Upper lobe of right lung (tissue), 1 donor: ENCODE data around the gene GHR. TPM values are rescaled to one million over a fixed set of nuclear protein-coding genes. Genes with fewer than 3 reads are reported as not detected.
"Not testable (repeated sequence)": the region's sequence is repeated elsewhere in the genome, so short reads cannot be mapped to it uniquely, and the experiment has no call there.

ENCODE experiments used
- ATAC-seq: fragments of 200-7000 bp; cut with Tn5 transposase; one replicate; pipeline ENCODE4 v1.9.1; 2020; ENCODE audit warnings: mild to moderate bottlenecking, moderate library complexity
- DNase-seq: peaks from one replicate; pipeline ENCODE4 v3.0.0-alpha.2; 2020
- H3K27ac ChIP-seq: fragments of 200-600 bp; one replicate; pipeline ENCODE4 v1.8.0; 2022
- H3K27me3 ChIP-seq: fragments of 200-600 bp; one replicate; pipeline ENCODE4 v1.8.0; 2022; ENCODE audit warnings: mild to moderate bottlenecking
- H3K36me3 ChIP-seq: fragments of 200-600 bp; one replicate; pipeline ENCODE4 v1.8.0; 2022
- H3K4me1 ChIP-seq: fragments of 200-600 bp; one replicate; pipeline ENCODE4 v1.8.0; 2022
- H3K4me3 ChIP-seq: fragments of 200-600 bp; one replicate; pipeline ENCODE4 v1.8.0; 2022; ENCODE audit warnings: mild to moderate bottlenecking
- H3K9me3 ChIP-seq: fragments of 200-600 bp; one replicate; pipeline ENCODE4 v1.8.0; 2022
- intact Hi-C: fragments of 100-400 bp; cut with DNase I; formaldehyde crosslinking; loops from one replicate; pipeline ENCODE4 v1.11.0; 2022
- total RNA-seq: library from RNA; stranded (reverse); fragmentation: NEBNext Ultra II Directional; extraction: Animal tissue kit (Norgen Biotek cat#: 25700); gene quantifications from one replicate; pipeline ENCODE4 v1.2.1, GENCODE V29; 2021
- TF ChIP-seq, protein P1 (sequence below): fragments of 200-600 bp; IDR thresholded peaks from one replicate; pipeline ENCODE4 v1.8.0; 2022; ENCODE audit warnings: antibody characterized with exemption
- donor health status: DM: no; HTN: yes; CAD: no; lungs with severe emphysema.

Gene GHR
- total RNA-seq, 1 donor from 2014 or later, result 6.6 TPM

DNA sequence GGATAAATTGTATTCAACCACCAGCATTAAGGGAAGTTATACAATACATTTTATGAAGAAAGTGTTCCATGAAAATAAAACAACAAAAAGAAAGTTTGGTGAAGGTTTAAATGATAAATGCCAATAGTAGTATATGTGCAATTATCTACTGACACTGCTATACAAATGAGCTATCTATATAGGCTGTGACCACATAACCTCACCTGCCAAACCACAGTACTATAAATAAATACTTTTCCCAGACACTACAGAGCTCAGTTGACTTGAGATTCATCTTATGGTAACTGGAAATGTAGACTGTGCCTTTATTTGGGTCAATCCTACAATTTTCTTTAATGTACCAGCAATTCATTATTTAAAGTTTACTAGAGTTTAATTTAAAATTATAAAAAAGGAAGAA is 252.4 kb downstream of the GHR start:
- no peaks in the 10 kb centered on the region for H3K27me3 ChIP-seq
- H3K27ac ChIP-seq, result no peak overlapping the region
- no peak for ATAC-seq
- no peaks in the 10 kb centered on the region for H3K9me3 ChIP-seq
- H3K4me1 ChIP-seq, result no peaks in the 10 kb centered on the region
- DNase-seq, result no peak
- no peak overlapping the region for H3K4me3 ChIP-seq
- TF ChIP-seq, protein P1, sequence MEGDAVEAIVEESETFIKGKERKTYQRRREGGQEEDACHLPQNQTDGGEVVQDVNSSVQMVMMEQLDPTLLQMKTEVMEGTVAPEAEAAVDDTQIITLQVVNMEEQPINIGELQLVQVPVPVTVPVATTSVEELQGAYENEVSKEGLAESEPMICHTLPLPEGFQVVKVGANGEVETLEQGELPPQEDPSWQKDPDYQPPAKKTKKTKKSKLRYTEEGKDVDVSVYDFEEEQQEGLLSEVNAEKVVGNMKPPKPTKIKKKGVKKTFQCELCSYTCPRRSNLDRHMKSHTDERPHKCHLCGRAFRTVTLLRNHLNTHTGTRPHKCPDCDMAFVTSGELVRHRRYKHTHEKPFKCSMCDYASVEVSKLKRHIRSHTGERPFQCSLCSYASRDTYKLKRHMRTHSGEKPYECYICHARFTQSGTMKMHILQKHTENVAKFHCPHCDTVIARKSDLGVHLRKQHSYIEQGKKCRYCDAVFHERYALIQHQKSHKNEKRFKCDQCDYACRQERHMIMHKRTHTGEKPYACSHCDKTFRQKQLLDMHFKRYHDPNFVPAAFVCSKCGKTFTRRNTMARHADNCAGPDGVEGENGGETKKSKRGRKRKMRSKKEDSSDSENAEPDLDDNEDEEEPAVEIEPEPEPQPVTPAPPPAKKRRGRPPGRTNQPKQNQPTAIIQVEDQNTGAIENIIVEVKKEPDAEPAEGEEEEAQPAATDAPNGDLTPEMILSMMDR, result no peak
- H3K36me3 ChIP-seq, result no peaks in the 10 kb centered on the region
- intact Hi-C loops, result no loop called here

DNA sequence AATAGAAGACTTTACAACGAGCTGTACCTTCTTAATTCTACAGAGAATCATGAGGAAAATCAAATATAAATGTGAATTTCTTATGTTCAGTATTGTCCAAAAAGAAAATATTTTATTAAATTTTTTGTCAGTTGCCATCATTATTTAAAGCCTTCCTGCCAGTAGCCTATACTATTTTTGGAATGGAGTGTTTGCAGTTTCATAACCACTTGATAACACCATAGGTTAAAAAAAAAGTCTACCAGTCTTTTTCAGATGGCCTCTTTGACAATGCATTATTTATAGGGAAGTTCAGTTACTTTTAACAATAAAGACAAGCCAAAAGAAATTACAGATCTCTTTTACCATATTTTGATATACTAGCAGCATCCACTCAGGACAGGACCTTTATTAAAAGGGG is 253.1 kb downstream of the GHR start:
- intact Hi-C loops, result no loop called here
- TF ChIP-seq, protein P1, result no peak
- no peak for ATAC-seq
- H3K4me3 ChIP-seq, result no peak overlapping the region
- no peak overlapping the region for H3K27ac ChIP-seq
- H3K36me3 ChIP-seq, result no peaks in the 10 kb centered on the region
- no peaks in the 10 kb centered on the region for H3K4me1 ChIP-seq
- no peaks in the 10 kb centered on the region for H3K9me3 ChIP-seq
- no peak for DNase-seq
- H3K27me3 ChIP-seq, result no peaks in the 10 kb centered on the region

DNA sequence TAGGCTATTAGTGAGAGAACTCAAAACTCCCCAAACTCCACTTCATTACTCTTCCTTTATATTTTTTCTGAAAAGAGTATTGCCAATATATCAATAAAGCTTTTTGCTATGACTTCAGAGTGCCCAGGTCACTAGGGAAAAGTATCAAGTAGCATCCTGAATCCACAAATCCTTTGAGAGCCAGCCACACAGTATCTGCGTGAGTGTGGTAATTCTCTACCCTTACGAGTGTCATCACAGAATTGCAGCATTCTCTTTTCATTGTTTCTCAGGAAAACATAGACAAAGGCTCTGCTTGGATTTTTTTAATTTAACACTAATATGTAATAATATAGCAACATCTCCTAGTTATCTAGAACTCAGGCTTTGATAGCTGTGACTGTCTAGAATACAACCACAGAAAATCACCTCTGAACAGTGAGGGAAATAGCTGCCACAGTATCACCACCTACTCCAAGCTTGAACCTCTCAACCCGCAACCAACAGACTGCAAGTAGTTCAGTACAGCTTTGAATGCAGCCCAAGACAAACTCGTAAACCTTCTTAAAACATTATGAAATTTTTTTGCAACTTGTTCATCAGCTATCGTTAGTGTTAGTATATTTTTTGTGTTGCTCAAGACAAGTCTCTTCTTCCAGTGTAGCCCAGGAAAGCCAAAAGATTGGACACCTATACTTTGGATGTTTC is 254.1 kb downstream of the GHR start:
- no peaks in the 10 kb centered on the region for H3K36me3 ChIP-seq

DNA sequence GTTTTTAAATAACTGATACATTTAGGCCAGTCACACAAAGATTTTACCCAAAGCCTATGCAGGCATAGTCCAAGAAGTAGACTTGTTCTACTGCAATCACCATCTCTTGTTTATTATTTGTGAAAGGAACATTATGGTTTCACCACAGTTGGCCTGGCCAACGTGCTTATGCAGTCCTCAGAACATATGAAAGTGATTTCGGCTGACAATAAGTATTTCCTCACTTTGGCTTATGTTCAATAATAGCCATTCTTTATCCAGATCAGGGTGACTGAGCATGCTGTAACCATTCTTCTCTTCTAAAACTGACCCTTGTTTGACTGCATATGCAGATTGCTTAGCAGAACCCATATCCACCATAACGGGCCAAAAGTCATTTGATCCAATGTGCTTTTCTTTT is 256.8 kb downstream of the GHR start:
- H3K9me3 ChIP-seq, result no peaks in the 10 kb centered on the region
- intact Hi-C loops, result no loop called here
- no peaks in the 10 kb centered on the region for H3K27me3 ChIP-seq
- no peak overlapping the region for H3K4me3 ChIP-seq
- no peak for ATAC-seq
- DNase-seq, result no peak
- TF ChIP-seq, protein P1, result no peak
- H3K4me1 ChIP-seq, result no peaks in the 10 kb centered on the region
- H3K27ac ChIP-seq, result no peak overlapping the region
- no peaks in the 10 kb centered on the region for H3K36me3 ChIP-seq

More for the DNA sequence above, 254.1 kb downstream of the GHR start:
- Histone ChIP-seq H3K4me3 (no peak overlapping the region), H3K9me3 (no peaks in the 10 kb centered on the region), H3K27ac (no peak overlapping the region), H3K27me3 (no peaks in the 10 kb centered on the region), H3K4me1 (no peaks in the 10 kb centered on the region)
- intact Hi-C loops, result no loop called here
- ATAC-seq (no peak), DNase-seq (no peak)
- TF ChIP-seq, protein P1, result no peak

DNA sequence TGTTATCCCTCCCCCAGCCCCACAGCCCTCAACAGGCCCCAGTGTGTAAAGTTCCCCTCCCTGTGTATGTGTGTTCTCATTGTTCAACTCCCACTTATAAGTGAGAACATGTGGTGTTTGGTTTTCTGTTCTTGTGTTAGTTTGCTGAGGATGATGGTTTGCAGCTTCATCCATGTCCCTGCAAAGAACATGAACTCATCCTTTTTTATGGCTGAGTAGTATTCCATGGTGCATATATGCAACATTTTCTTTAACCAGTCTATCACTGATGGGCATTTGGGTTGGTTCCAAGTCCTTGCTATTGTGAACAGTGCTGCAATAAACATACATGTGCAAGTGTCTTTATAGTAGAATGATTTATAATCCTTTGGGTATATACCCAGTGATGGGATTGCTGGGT is 261.8 kb downstream of the GHR start:
- H3K27ac ChIP-seq, ATAC-seq, H3K4me3 ChIP-seq, H3K9me3 ChIP-seq, H3K4me1 ChIP-seq, intact Hi-C loops, H3K27me3 ChIP-seq, DNase-seq, H3K36me3 ChIP-seq: not testable (repeated sequence)

DNA sequence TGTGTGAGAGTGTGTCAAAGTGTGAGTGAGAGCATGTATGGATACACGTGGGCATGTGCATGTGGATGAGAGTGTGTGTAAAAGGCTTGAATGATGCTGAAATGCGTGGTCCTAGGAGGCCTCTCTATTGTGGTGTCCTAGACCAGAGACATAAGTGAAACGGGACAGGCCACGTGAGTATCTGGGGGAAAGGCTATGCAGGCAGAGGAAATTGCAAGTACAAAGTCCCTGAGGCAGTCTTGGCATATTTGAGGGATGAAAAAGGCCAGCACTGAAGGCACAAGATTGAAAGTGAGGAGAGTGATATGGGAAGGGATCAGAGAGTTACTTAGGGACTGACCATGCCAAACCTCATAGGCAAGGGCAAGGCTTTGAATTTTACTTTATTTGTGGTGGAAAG is 266.2 kb downstream of the GHR start:
- no peak overlapping the region for H3K4me3 ChIP-seq
- no peaks in the 10 kb centered on the region for H3K27me3 ChIP-seq
- H3K9me3 ChIP-seq, result no peaks in the 10 kb centered on the region
- TF ChIP-seq, protein P1, result no peak
- DNase-seq (no peak), ATAC-seq (no peak)
- H3K4me1 ChIP-seq, result no peaks in the 10 kb centered on the region
- intact Hi-C loops, result no loop called here
- no peaks in the 10 kb centered on the region for H3K36me3 ChIP-seq
- no peak overlapping the region for H3K27ac ChIP-seq
